K562 (cell line): Measurements from ENCODE around the gene LTBP4. TPM values are rescaled to one million over a fixed set of nuclear protein-coding genes. Genes with fewer than 3 reads are reported as not detected.

Experiments
- CBFB ChIP-seq: sonication (generic); formaldehyde crosslinking; IDR thresholded peaks from 2 replicates; pipeline ENCODE4 v1.4.0; 2020; ENCODE audit warnings: mild to moderate bottlenecking, missing genetic modification reagents
- CREBBP ChIP-seq: IDR thresholded peaks from one replicate; pipeline ENCODE4 v1.6.1; 2012; ENCODE audit warnings: low read depth, mild to moderate bottlenecking, control low read depth, inconsistent platforms, low read length
- ESRRB ChIP-seq: fragments of 250-450 bp; sonication (Bioruptor Pico); IDR thresholded peaks from 2 replicates; pipeline ENCODE4 v1.5.0; 2020; ENCODE audit warnings: mild to moderate bottlenecking, moderate library complexity, borderline replicate concordance
- HES1 ChIP-seq: fragments of 450-650 bp; IDR thresholded peaks from 2 replicates; pipeline ENCODE4 v1.6.1; 2016; ENCODE audit warnings: low read depth, mild to moderate bottlenecking, moderate library complexity
- NFIC ChIP-seq: fragments of 450-650 bp; IDR thresholded peaks from 2 replicates; pipeline ENCODE4 v1.6.1; 2017; ENCODE audit warnings: mild to moderate bottlenecking, inconsistent platforms
- PCBP1 ChIP-seq: fragments of 200-400 bp; formaldehyde crosslinking; IDR thresholded peaks from 2 replicates; pipeline ENCODE4 v1.6.1; 2018; ENCODE audit warnings: mild to moderate bottlenecking, low read depth, low read length; ENCODE audit not compliant: poor library complexity, severe bottlenecking
- SMARCA4 ChIP-seq: fragments of 450-650 bp; IDR thresholded peaks from 2 replicates; pipeline ENCODE4 v1.6.1; 2016
- STAG1 ChIP-seq: sonication (generic); formaldehyde crosslinking; IDR thresholded peaks from 2 replicates; pipeline ENCODE4 v1.5.0; 2020; ENCODE audit warnings: missing genetic modification reagents, borderline replicate concordance
- STAT5B ChIP-seq: fragments of 250-450 bp; sonication (Bioruptor Pico); IDR thresholded peaks from 2 replicates; pipeline ENCODE4 v1.8.0; 2021; ENCODE audit warnings: mild to moderate bottlenecking, inconsistent platforms
- TFE3 ChIP-seq: fragments of 450-650 bp; formaldehyde crosslinking; IDR thresholded peaks from 2 replicates; pipeline ENCODE4 v1.4.0; 2020; ENCODE audit warnings: mild to moderate bottlenecking, mixed read lengths
- XRCC5 ChIP-seq: fragments of 200-400 bp; formaldehyde crosslinking; IDR thresholded peaks from 2 replicates; pipeline ENCODE4 v1.6.1; 2017; ENCODE audit warnings: low read depth, mild to moderate bottlenecking, low read length
- ZMIZ1 ChIP-seq, 2 experiments: fragments of 150-350 bp in 1 of 2; IDR thresholded peaks; 2 replicates each; pipeline ENCODE4 v1.6.1; 2012 to 2016; ENCODE audit warnings: low read depth in 2 of 2, low read length in 2 of 2, mild to moderate bottlenecking in 1 of 2, moderate library complexity in 1 of 2
- ZNF354B ChIP-seq: fragments of 250-450 bp; sonication (Bioruptor Pico); IDR thresholded peaks from 2 replicates; pipeline ENCODE4 v1.4.0; 2020
- ZNF431 ChIP-seq: sonication (generic); formaldehyde crosslinking; IDR thresholded peaks from 2 replicates; pipeline ENCODE4 v1.8.0; 2022; ENCODE audit warnings: mild to moderate bottlenecking, missing genetic modification reagents
- ZNF584 ChIP-seq: fragments of 200-800 bp; sonication (Bioruptor generic); IDR thresholded peaks from 2 replicates; pipeline ENCODE4 v1.6.1; 2016; ENCODE audit warnings: low read depth, mild to moderate bottlenecking, missing genetic modification characterization, missing compliant biosample characterization
- ZNF79 ChIP-seq: fragments of 250-450 bp; sonication (Bioruptor Pico); IDR thresholded peaks from 2 replicates; pipeline ENCODE4 v1.4.0; 2020; ENCODE audit warnings: low read depth, mild to moderate bottlenecking, moderate library complexity
- polyA plus RNA-seq, 8 experiments: library from polyadenylated mRNA; depleted of rRNA in 4 of 8; stranded (reverse) in 5 of 8; unstranded in 3 of 8; fragments of >200 nt; fragmentation: Nextera tagmentation in 2 of 8; fragmentation: Illumina TruSeq in 1 of 8; extraction: Ambion mirVana in 2 of 8; extraction: Trizol in 1 of 8; gene quantifications; 2 replicates each; pipeline versions ENCODE4 v1.2.1 to v1.2.3, GENCODE V29; 2011 to 2014; ENCODE audit warnings: inconsistent platforms in 1 of 8, missing spikeins in 1 of 8
- total RNA-seq, 7 experiments: library from RNA; depleted of rRNA in 6 of 7; stranded (reverse); fragments of >200 nt in 6 of 7; fragmentation: Illumina TruSeq in 2 of 7; extraction: Trizol in 2 of 7; gene quantifications; 2 replicates each; pipeline versions ENCODE4 v1.2.1 to v1.2.3, GENCODE V29; 2011 to 2021; ENCODE audit warnings: low replicate concordance in 1 of 7
- TF ChIP-seq, protein P1 (sequence below): fragments of 200-800 bp; sonication (Bioruptor generic); IDR thresholded peaks from 2 replicates; pipeline ENCODE4 v1.6.1; 2017; ENCODE audit warnings: missing genetic modification characterization, missing compliant biosample characterization
- TF ChIP-seq, protein P2 (sequence below): fragments of 450-650 bp; conservative IDR thresholded peaks from 2 replicates; pipeline ENCODE4 v1.6.1; 2016; ENCODE audit warnings: missing genetic modification characterization, low read depth, mild to moderate bottlenecking, control low read depth, missing compliant biosample characterization

Gene LTBP4
- total and polyA plus RNA-seq, 9 of the 15 experiments (the other 6 are each of a cell fraction or from before 2014, with no cell fraction given) = 0.35 to 160 (median 31.6) TPM

- 0 out of 2 replicates have a peak, but pooled peaks have one; percentile 14 for TF ChIP-seq STAG1 (CRISPR knock-in tag)
- TF ChIP-seq ZNF354B (CRISPR knock-in tag) = no peak
- no peak for TF ChIP-seq ZNF431 (CRISPR knock-in tag)
- no peak for TF ChIP-seq ESRRB
- TF ChIP-seq ZNF584 (CRISPR knock-in tag) = no peak
- TF ChIP-seq CBFB (CRISPR knock-in tag) = no peak
- TF ChIP-seq PCBP1 = no peak
- TF ChIP-seq SMARCA4 = no peak
- no peak for TF ChIP-seq ZNF79 (CRISPR knock-in tag)
- no peak for TF ChIP-seq ZMIZ1 (IDR thresholded peaks at IDR 0.05; ENCODE audit: low read depth in 2 of 2, low read length in 2 of 2)
- no peak for TF ChIP-seq TFE3 (CRISPR knock-in tag)
- TF ChIP-seq, protein P1, sequence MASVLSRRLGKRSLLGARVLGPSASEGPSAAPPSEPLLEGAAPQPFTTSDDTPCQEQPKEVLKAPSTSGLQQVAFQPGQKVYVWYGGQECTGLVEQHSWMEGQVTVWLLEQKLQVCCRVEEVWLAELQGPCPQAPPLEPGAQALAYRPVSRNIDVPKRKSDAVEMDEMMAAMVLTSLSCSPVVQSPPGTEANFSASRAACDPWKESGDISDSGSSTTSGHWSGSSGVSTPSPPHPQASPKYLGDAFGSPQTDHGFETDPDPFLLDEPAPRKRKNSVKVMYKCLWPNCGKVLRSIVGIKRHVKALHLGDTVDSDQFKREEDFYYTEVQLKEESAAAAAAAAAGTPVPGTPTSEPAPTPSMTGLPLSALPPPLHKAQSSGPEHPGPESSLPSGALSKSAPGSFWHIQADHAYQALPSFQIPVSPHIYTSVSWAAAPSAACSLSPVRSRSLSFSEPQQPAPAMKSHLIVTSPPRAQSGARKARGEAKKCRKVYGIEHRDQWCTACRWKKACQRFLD (CRISPR knock-in tag) = no peak
- no peak for TF ChIP-seq XRCC5
- no peak for TF ChIP-seq STAT5B (CRISPR knock-in tag)
- TF ChIP-seq HES1 = no peak
- peak; percentile 90 for TF ChIP-seq NFIC
- TF ChIP-seq, protein P2, sequence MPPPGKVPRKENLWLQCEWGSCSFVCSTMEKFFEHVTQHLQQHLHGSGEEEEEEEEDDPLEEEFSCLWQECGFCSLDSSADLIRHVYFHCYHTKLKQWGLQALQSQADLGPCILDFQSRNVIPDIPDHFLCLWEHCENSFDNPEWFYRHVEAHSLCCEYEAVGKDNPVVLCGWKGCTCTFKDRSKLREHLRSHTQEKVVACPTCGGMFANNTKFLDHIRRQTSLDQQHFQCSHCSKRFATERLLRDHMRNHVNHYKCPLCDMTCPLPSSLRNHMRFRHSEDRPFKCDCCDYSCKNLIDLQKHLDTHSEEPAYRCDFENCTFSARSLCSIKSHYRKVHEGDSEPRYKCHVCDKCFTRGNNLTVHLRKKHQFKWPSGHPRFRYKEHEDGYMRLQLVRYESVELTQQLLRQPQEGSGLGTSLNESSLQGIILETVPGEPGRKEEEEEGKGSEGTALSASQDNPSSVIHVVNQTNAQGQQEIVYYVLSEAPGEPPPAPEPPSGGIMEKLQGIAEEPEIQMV (tag) = no peak
- TF ChIP-seq CREBBP = no peak
These were observed at the start of gene LTBP4 (continued) for GRCh38 chr19:40601134-40601974.
